Thyroid gland (tissue), 4 donors: ENCODE measurements around the gene DDX24. TPM values are rescaled to one million over a fixed set of nuclear protein-coding genes. Genes with fewer than 3 reads are reported as not detected.
A peak's percentile ranks its signal among the peaks of the same experiment; 100 is the strongest.

Source experiments
- DNase-seq, 2 donors: peaks; one replicate each; pipeline ENCODE4 v3.0.0-alpha.2; 2019
- H3K27ac ChIP-seq, 3 donors: fragments of 200-600 bp; sonication (generic); 1 replicate in 2 of 3; 2 replicates in 1 of 3; pipeline ENCODE4 v1.5.1; 2016 to 2019; ENCODE audit warnings: mild to moderate bottlenecking in 1 of 3, moderate library complexity in 1 of 3
- H3K27me3 ChIP-seq: fragments of 200-600 bp; sonication (generic); one replicate; pipeline ENCODE4 v1.5.1; 2019
- H3K36me3 ChIP-seq, 2 donors: fragments of 200-600 bp; sonication (generic); one replicate each; pipeline ENCODE4 v1.5.1; 2016 to 2019
- H3K4me1 ChIP-seq, 2 donors: fragments of 200-600 bp; sonication (generic); one replicate each; pipeline ENCODE4 v1.5.1; 2017 to 2019
- H3K4me3 ChIP-seq, 3 donors: fragments of 200-600 bp; sonication (generic); replicated peaks in 1 of 3; 1 replicate in 2 of 3; 2 replicates in 1 of 3; pipeline ENCODE4 v1.5.1; 2016; ENCODE audit warnings: mild to moderate bottlenecking in 1 of 3
- H3K9me3 ChIP-seq: fragments of 200-600 bp; sonication (generic); one replicate; pipeline ENCODE4 v1.5.1; 2017
- CTCF ChIP-seq, 6 experiments: fragments of 200-600 bp in 3 of 6; fragments of 450-650 bp in 3 of 6; sonication (generic) in 3 of 6; IDR thresholded peaks; one replicate each; pipeline ENCODE4 v1.5.1; 2016 to 2019; ENCODE audit warnings: antibody characterized with exemption in 6 of 6, mild to moderate bottlenecking in 2 of 6, inconsistent platforms in 1 of 6, moderate library complexity in 1 of 6
- POLR2A ChIP-seq, 2 donors: fragments of 450-650 bp; IDR thresholded peaks; one replicate each; pipeline ENCODE4 v1.6.1; 2017; ENCODE audit warnings: antibody characterized with exemption in 2 of 2, mild to moderate bottlenecking in 2 of 2, moderate library complexity in 1 of 2
- WGBS, 2 donors: methylation state at CpG; one replicate each; pipeline ENCODE4 v1.1.5; 2017; 5-methylcytosine and 5-hydroxymethylcytosine counted together
- intact Hi-C: fragments of 100-400 bp; cut with DNase I; formaldehyde crosslinking; loops from one replicate; pipeline ENCODE4 v1.15.1; 2023
- total RNA-seq, 4 donors: library from RNA; depleted of rRNA; stranded (reverse); fragments of >200 nt; gene quantifications; one replicate each; pipeline ENCODE4 v1.2.3, GENCODE V29; 2016

Gene DDX24
- total RNA-seq, 4 donors from 2014 or later, result 139 to 209 (median 193) TPM

- H3K9me3 ChIP-seq, result no peaks in the 10 kb centered on the region
- no peak overlapping the region for H3K4me3 ChIP-seq
- H3K27ac ChIP-seq, result no peak overlapping the region
- no peaks in the 10 kb centered on the region for H3K27me3 ChIP-seq
- no peak for TF ChIP-seq POLR2A (IDR thresholded peaks at IDR 0.05)
- no peak for TF ChIP-seq CTCF (IDR thresholded peaks at IDR 0.05)
- intact Hi-C loops, result no loop called here
- DNase-seq, result no peak
- 91 to 94% methylated on average over 6 of the region's 6 CpGs for WGBS, 2 donors
- H3K4me1 ChIP-seq, result no peaks in the 10 kb centered on the region
- no peaks in the 10 kb centered on the region for H3K36me3 ChIP-seq
These were observed 70.4 kb downstream of the DDX24 start for GRCh38 chr14:94010625-94011024.

GRCh38 chr14:94009767-94010166, 71.2 kb downstream of the DDX24 start:
- no peaks in the 10 kb centered on the region for H3K4me1 ChIP-seq
- no peak overlapping the region for H3K4me3 ChIP-seq
- no peaks in the 10 kb centered on the region for H3K9me3 ChIP-seq
- peak; percentile 65 to 72 for DNase-seq
- TF ChIP-seq CTCF (IDR thresholded peaks at IDR 0.05), result peak in 1 of 6 experiments; percentile 18
- TF ChIP-seq POLR2A (IDR thresholded peaks at IDR 0.05), result no peak
- H3K27ac ChIP-seq, result peak overlapping the region in 1 of 3 donors; percentile 42
- intact Hi-C loops, result no loop called here
- H3K36me3 ChIP-seq, result no peaks in the 10 kb centered on the region
- no peaks in the 10 kb centered on the region for H3K27me3 ChIP-seq
- WGBS, 2 donors, result 13 to 19% methylated on average over 4 of the region's 4 CpGs

- Histone ChIP-seq H3K4me1 (no peaks in the 10 kb centered on the region), H3K27me3 (no peaks in the 10 kb centered on the region), H3K27ac (no peak overlapping the region), H3K36me3 (no peaks in the 10 kb centered on the region), H3K9me3 (no peaks in the 10 kb centered on the region), H3K4me3 (no peak overlapping the region)
- intact Hi-C loops, result no loop called here
- WGBS, 2 donors, result 83 to 89% methylated on average over 3 of the region's 3 CpGs
- no peak for DNase-seq
- TF ChIP-seq POLR2A (IDR thresholded peaks at IDR 0.05) (no peak), CTCF (IDR thresholded peaks at IDR 0.05) (no peak)
These were observed 72.8 kb downstream of the DDX24 start for GRCh38 chr14:94008234-94008633.

- H3K27me3 ChIP-seq, result no peaks in the 10 kb centered on the region
- no peaks in the 10 kb centered on the region for H3K9me3 ChIP-seq
- intact Hi-C loops, result no loop called here
- no peak overlapping the region for H3K27ac ChIP-seq
- no peak for DNase-seq
- TF ChIP-seq POLR2A (IDR thresholded peaks at IDR 0.05), result no peak
- peak in 1 of 6 experiments; percentile 28 for TF ChIP-seq CTCF (IDR thresholded peaks at IDR 0.05)
- H3K36me3 ChIP-seq, result no peaks in the 10 kb centered on the region
- peaks cover 0 to 4% of the 10 kb centered on the region in 2 donors for H3K4me1 ChIP-seq
- no peak overlapping the region for H3K4me3 ChIP-seq
- 51 to 52% methylated on average over 14 of the region's 14 CpGs for WGBS, 2 donors
These were observed 75.5 kb downstream of the DDX24 start for GRCh38 chr14:94005324-94006073.

GRCh38 chr14:94004015-94004414, 77.0 kb downstream of the DDX24 start:
- 76 to 80% methylated on average over 5 to 8 of the region's 8 CpGs for WGBS, 2 donors
- intact Hi-C loops, result no loop called here
- no peaks in the 10 kb centered on the region for H3K9me3 ChIP-seq
- no peak overlapping the region for H3K27ac ChIP-seq
- H3K36me3 ChIP-seq, result no peaks in the 10 kb centered on the region
- no peak overlapping the region for H3K4me3 ChIP-seq
- DNase-seq, result no peak
- no peaks in the 10 kb centered on the region for H3K27me3 ChIP-seq
- TF ChIP-seq POLR2A (IDR thresholded peaks at IDR 0.05) (no peak), CTCF (IDR thresholded peaks at IDR 0.05) (no peak)
- peaks cover 0 to 4% of the 10 kb centered on the region in 2 donors for H3K4me1 ChIP-seq
